Osteoblast (primary cell): ENCODE measurements around the gene HDAC9. TPM values are rescaled to one million over a fixed set of nuclear protein-coding genes. Genes with fewer than 3 reads are reported as not detected.
"Not testable (repeated sequence)": the region's sequence is repeated elsewhere in the genome, so short reads cannot be mapped to it uniquely, and the experiment has no call there.

ENCODE experiments used
- DNase-seq: peaks from one replicate; pipeline ENCODE4 v3.0.0; 2011; ENCODE audit warnings: low spot score, mixed read lengths; ENCODE audit not compliant: insufficient read length; ENCODE audit errors: missing footprints
- H2AFZ ChIP-seq: 2 replicates; pipeline ENCODE4 v1.6.0; 2011; ENCODE audit warnings: mild to moderate bottlenecking, low read length
- H3K27ac ChIP-seq: 2 replicates; pipeline ENCODE4 v1.5.1; 2011; ENCODE audit warnings: mild to moderate bottlenecking, low read depth, low read length, moderate library complexity
- H3K27me3 ChIP-seq: 2 replicates; pipeline ENCODE4 v1.6.0; 2012; ENCODE audit warnings: mild to moderate bottlenecking, control low read depth, inconsistent platforms, low read length, moderate library complexity; ENCODE audit not compliant: insufficient read depth
- H3K36me3 ChIP-seq: 2 replicates; pipeline ENCODE4 v1.5.1; 2011; ENCODE audit warnings: mild to moderate bottlenecking, low read length, control low read depth, moderate library complexity; ENCODE audit not compliant: insufficient read depth
- H3K4me1 ChIP-seq: 2 replicates; pipeline ENCODE4 v1.5.1; 2011; ENCODE audit warnings: mild to moderate bottlenecking, low read length, control low read depth, moderate library complexity; ENCODE audit not compliant: insufficient read depth
- H3K4me2 ChIP-seq: 2 replicates; pipeline ENCODE4 v1.6.0; 2011; ENCODE audit warnings: mild to moderate bottlenecking, low read length; ENCODE audit not compliant: insufficient read depth
- H3K4me3 ChIP-seq: fragments of 200-600 bp; sonication (generic); 3 replicates; pipeline ENCODE4 v1.5.1; 2012; ENCODE audit warnings: mild to moderate bottlenecking, low read length, inconsistent platforms; ENCODE audit not compliant: insufficient read depth
- H3K79me2 ChIP-seq: 2 replicates; pipeline ENCODE4 v1.6.0; 2012; ENCODE audit warnings: mild to moderate bottlenecking, low read length, control low read depth, inconsistent platforms; ENCODE audit not compliant: insufficient read depth
- H3K9me3 ChIP-seq: 2 replicates; pipeline ENCODE4 v1.5.1; 2011; ENCODE audit warnings: low read depth, low read length, control low read depth
- H4K20me1 ChIP-seq: 2 replicates; pipeline ENCODE4 v1.6.0; 2012; ENCODE audit warnings: mild to moderate bottlenecking, low read length, control low read depth; ENCODE audit not compliant: insufficient read depth
- CTCF ChIP-seq: IDR thresholded peaks from 2 replicates; pipeline ENCODE4 v1.5.1; 2011; ENCODE audit warnings: mild to moderate bottlenecking, low read depth, low read length, moderate library complexity; ENCODE audit errors: extremely low read depth
- total RNA-seq: library from RNA; depleted of rRNA; stranded (reverse); fragments of >200 nt; gene quantifications from 2 replicates; pipeline ENCODE4 v1.2.3, GENCODE V29; 2012

HDAC9 gene
- total RNA-seq, 1 donor = 21.7 TPM

- H3K4me3 ChIP-seq = no peak overlapping the region
- H3K27me3 ChIP-seq = no peaks in the 10 kb centered on the region
- H3K36me3 ChIP-seq = no peaks in the 10 kb centered on the region
- no peaks in the 10 kb centered on the region for H3K9me3 ChIP-seq
- DNase-seq = no peak
- no peaks in the 10 kb centered on the region for H3K4me1 ChIP-seq
- no peak overlapping the region for H2AFZ ChIP-seq
- no peak for TF ChIP-seq CTCF
- H3K4me2 ChIP-seq = no peak overlapping the region
- no peaks in the 10 kb centered on the region for H4K20me1 ChIP-seq
- H3K79me2 ChIP-seq = no peaks in the 10 kb centered on the region
- no peak overlapping the region for H3K27ac ChIP-seq
Measured at GRCh38 chr7:18721429-18721828, 225.9 kb downstream of the HDAC9 start.

- no peaks in the 10 kb centered on the region for H4K20me1 ChIP-seq
- TF ChIP-seq CTCF = no peak
- no peaks in the 10 kb centered on the region for H3K79me2 ChIP-seq
- no peak for DNase-seq
- H3K9me3 ChIP-seq = no peaks in the 10 kb centered on the region
- no peak overlapping the region for H3K4me3 ChIP-seq
- H3K4me2 ChIP-seq = no peak overlapping the region
- no peaks in the 10 kb centered on the region for H3K4me1 ChIP-seq
- H3K27ac ChIP-seq = no peak overlapping the region
- no peaks in the 10 kb centered on the region for H3K36me3 ChIP-seq
- H3K27me3 ChIP-seq = no peaks in the 10 kb centered on the region
- no peak overlapping the region for H2AFZ ChIP-seq
Measured at GRCh38 chr7:18724318-18724717, 228.8 kb downstream of the HDAC9 start.

- H3K27me3 ChIP-seq = no peaks in the 10 kb centered on the region
- H3K4me3 ChIP-seq = no peak overlapping the region
- H3K27ac ChIP-seq = no peak overlapping the region
- peak overlapping the region; percentile 18 for H2AFZ ChIP-seq
- H3K79me2 ChIP-seq = no peaks in the 10 kb centered on the region
- H3K36me3 ChIP-seq = no peaks in the 10 kb centered on the region
- no peaks in the 10 kb centered on the region for H3K9me3 ChIP-seq
- H3K4me1 ChIP-seq = no peaks in the 10 kb centered on the region
- peak; percentile 17 for DNase-seq
- no peak for TF ChIP-seq CTCF
- H3K4me2 ChIP-seq = no peak overlapping the region
- no peaks in the 10 kb centered on the region for H4K20me1 ChIP-seq
Measured at GRCh38 chr7:18727115-18727870, 231.7 kb downstream of the HDAC9 start.

GRCh38 chr7:18736012-18736411, 240.5 kb downstream of the HDAC9 start:
- not testable (repeated sequence) for H3K27ac ChIP-seq, H3K9me3 ChIP-seq, H2AFZ ChIP-seq, H3K79me2 ChIP-seq, H3K4me1 ChIP-seq, H3K36me3 ChIP-seq, DNase-seq, H3K4me3 ChIP-seq, H3K27me3 ChIP-seq, H4K20me1 ChIP-seq, H3K4me2 ChIP-seq
